K562 (cell line): ENCODE measurements around the gene INPP4B. TPM values are rescaled to one million over a fixed set of nuclear protein-coding genes. Genes with fewer than 3 reads are reported as not detected.

Experiments used
- ATAC-seq: fragments of 200-7000 bp; cut with Tn5 transposase; 3 replicates; pipeline ENCODE4 v1.9.1; 2020; ENCODE audit warnings: moderate library complexity
- BruUV-seq: library from RNA; stranded (reverse); fragments of 400-500 nt; replicated peaks from 2 replicates; lab custom pipeline; 2021; lab: Mats Ljungman, UMichigan
- CTCF ChIA-PET: fragments of 300-600 bp; formaldehyde crosslinking; extraction: SDS; loops from one replicate; lab custom pipeline; 2021; ENCODE audit warnings: low intra/inter-chr PET ratio; lab: Yijun Ruan, JAX
- POLR2A ChIA-PET: fragments of 300-600, 350-650 bp; sonication (Branson Sonifier 250); formaldehyde crosslinking; extraction: SDS; loops from one replicate; lab custom pipeline; 2021; ENCODE audit warnings: antibody characterized with exemption, inconsistent platforms; lab: Yijun Ruan, JAX
- DNase-seq, 4 experiments: peaks; one replicate each; pipeline versions ENCODE4 v3.0.0 to v3.0.0-alpha.2; 2011 to 2018; ENCODE audit warnings: low spot score in 3 of 4, mixed read lengths in 3 of 4; ENCODE audit errors: extremely low read depth in 1 of 4
- FAIRE-seq: peaks from 2 replicates; lab custom pipeline; 2011; peaks lifted over from hg19 to GRCh38; lab: Jason Lieb, UNC
- H2AFZ ChIP-seq: 2 replicates; pipeline ENCODE4 v1.6.0; 2011; ENCODE audit warnings: low read depth, low read length, control low read depth, inconsistent platforms
- H3K27ac ChIP-seq: fragments of 200-600 bp; 3 replicates; pipeline ENCODE4 v1.8.0; 2011; ENCODE audit warnings: low read depth, mild to moderate bottlenecking, control low read depth, inconsistent platforms, low read length, moderate library complexity, mixed read lengths; ENCODE audit errors: extremely low read depth
- H3K27me3 ChIP-seq, 2 experiments: fragments of 300-600 bp in 1 of 2; 2 replicates in 1 of 2; 3 replicates in 1 of 2; pipeline versions ENCODE4 v1.6.0 to v1.8.0; 2011; ENCODE audit warnings: inconsistent platforms in 2 of 2, low read length in 2 of 2, mild to moderate bottlenecking in 1 of 2, mixed read lengths in 1 of 2, moderate library complexity in 1 of 2; ENCODE audit not compliant: control insufficient read depth in 2 of 2, insufficient read depth in 2 of 2
- H3K36me3 ChIP-seq: fragments of 300-600 bp; 3 replicates; pipeline ENCODE4 v1.8.0; 2011; ENCODE audit warnings: mild to moderate bottlenecking, low read length, inconsistent platforms; ENCODE audit not compliant: control insufficient read depth, insufficient read depth
- H3K4me1 ChIP-seq, 2 experiments: fragments of 200-600 bp in 1 of 2; replicated peaks in 1 of 2; 2 replicates in 1 of 2; 3 replicates in 1 of 2; pipeline versions ENCODE4 v1.5.1 to v1.8.0; 2011; ENCODE audit warnings: inconsistent platforms in 2 of 2, low read length in 2 of 2, mild to moderate bottlenecking in 1 of 2, mixed read lengths in 1 of 2, moderate library complexity in 1 of 2; ENCODE audit not compliant: control insufficient read depth in 2 of 2, insufficient read depth in 2 of 2
- H3K4me2 ChIP-seq: 2 replicates; pipeline ENCODE4 v1.6.1; 2011; ENCODE audit warnings: low read length, control low read depth, inconsistent platforms, mixed read lengths; ENCODE audit not compliant: insufficient read depth
- H3K4me3 ChIP-seq: fragments of 200-600 bp; sonication (generic), shearing (Covaris generic); 2 replicates; pipeline ENCODE4 v1.5.1; 2016; ENCODE audit warnings: control low read depth, inconsistent platforms
- H3K79me2 ChIP-seq: fragments of 200-600 bp; 3 replicates; pipeline ENCODE4 v1.8.0; 2011; ENCODE audit warnings: low read length, inconsistent platforms; ENCODE audit not compliant: control insufficient read depth, insufficient read depth
- H3K9ac ChIP-seq, 2 experiments: 2 replicates each; pipeline versions ENCODE4 v1.6.0 to v1.6.1; 2011; ENCODE audit warnings: low read depth in 2 of 2, low read length in 2 of 2, control low read depth in 1 of 2, inconsistent platforms in 1 of 2, mild to moderate bottlenecking in 1 of 2, mixed read lengths in 1 of 2; ENCODE audit not compliant: insufficient read depth in 1 of 2
- H3K9me1 ChIP-seq: one replicate; pipeline ENCODE4 v1.6.0; 2011; ENCODE audit warnings: inconsistent platforms, mild to moderate bottlenecking, low read length, moderate library complexity; ENCODE audit not compliant: control insufficient read depth, insufficient read depth
- H3K9me3 ChIP-seq: replicated peaks from 2 replicates; pipeline ENCODE4 v1.5.1; 2011; ENCODE audit warnings: low read depth, low read length, inconsistent platforms; ENCODE audit not compliant: control insufficient read depth, insufficient read depth
- H4K20me1 ChIP-seq: replicated peaks from 2 replicates; pipeline ENCODE4 v1.6.1; 2011; ENCODE audit warnings: low read length, inconsistent platforms, mixed read lengths; ENCODE audit not compliant: control insufficient read depth, insufficient read depth
- C11orf30 ChIP-seq: fragments of 450-650 bp; IDR thresholded peaks from 2 replicates; pipeline ENCODE4 v1.6.1; 2016; ENCODE audit warnings: low read depth, mild to moderate bottlenecking
- ELF1 ChIP-seq: fragments of 200-800 bp; sonication (Bioruptor generic); IDR thresholded peaks from 2 replicates; pipeline ENCODE4 v1.6.1; 2016; ENCODE audit warnings: missing genetic modification characterization, missing compliant biosample characterization
- GABPB2 ChIP-seq: fragments of 250-450 bp; sonication (Bioruptor Pico); conservative IDR thresholded peaks from 2 replicates; pipeline ENCODE4 v1.5.1; 2021; ENCODE audit warnings: mild to moderate bottlenecking
- GATAD2A ChIP-seq: fragments of 450-650 bp; IDR thresholded peaks from 2 replicates; pipeline ENCODE4 v1.6.1; 2017
- HNRNPL ChIP-seq: fragments of 200-400 bp; formaldehyde crosslinking; IDR thresholded peaks from 2 replicates; pipeline ENCODE4 v1.6.1; 2017; ENCODE audit warnings: low read depth, mild to moderate bottlenecking, low read length
- IRF2 ChIP-seq: sonication (generic); formaldehyde crosslinking; IDR thresholded peaks from 2 replicates; pipeline ENCODE4 v1.8.1; 2022; ENCODE audit warnings: mild to moderate bottlenecking, missing genetic modification reagents
- MAFG ChIP-seq: fragments of 450-650 bp; conservative IDR thresholded peaks from 2 replicates; pipeline ENCODE4 v1.6.1; 2016; ENCODE audit warnings: missing genetic modification characterization, missing compliant biosample characterization
- NFYB ChIP-seq: IDR thresholded peaks from 2 replicates; pipeline ENCODE4 v1.6.1; 2011; ENCODE audit warnings: mild to moderate bottlenecking, moderate library complexity; ENCODE audit not compliant: insufficient read length; ENCODE audit errors: extremely low read depth
- PCBP1 ChIP-seq: fragments of 200-400 bp; formaldehyde crosslinking; IDR thresholded peaks from 2 replicates; pipeline ENCODE4 v1.6.1; 2018; ENCODE audit warnings: mild to moderate bottlenecking, low read depth, low read length; ENCODE audit not compliant: poor library complexity, severe bottlenecking
- TAL1 ChIP-seq: fragments of 450-650 bp; IDR thresholded peaks from 2 replicates; pipeline ENCODE4 v1.6.1; 2016; ENCODE audit warnings: mild to moderate bottlenecking
- WHSC1 ChIP-seq: IDR thresholded peaks from one replicate; pipeline ENCODE4 v1.6.1; 2012; ENCODE audit warnings: low read length, control low read depth, inconsistent platforms
- ZBTB11 ChIP-seq, 3 experiments: fragments of 200-800 bp in 1 of 3; fragments of 250-450 bp in 1 of 3; fragments of 450-650 bp in 1 of 3; sonication (Bioruptor Pico) in 1 of 3; sonication (Bioruptor generic) in 1 of 3; formaldehyde crosslinking in 1 of 3; IDR thresholded peaks; 2 replicates each; pipeline versions ENCODE4 v1.6.1 to v1.8.0; 2016 to 2022; ENCODE audit warnings: mild to moderate bottlenecking in 2 of 3, missing genetic modification characterization in 2 of 3, missing compliant biosample characterization in 1 of 3, moderate library complexity in 1 of 3
- ZFP1 ChIP-seq: fragments of 450-650 bp; formaldehyde crosslinking; IDR thresholded peaks from 2 replicates; pipeline ENCODE4 v1.4.0; 2020; ENCODE audit warnings: mild to moderate bottlenecking, mixed read lengths
- ZNF12 ChIP-seq: sonication (generic); formaldehyde crosslinking; IDR thresholded peaks from 2 replicates; pipeline ENCODE4 v1.4.0; 2020; ENCODE audit warnings: mild to moderate bottlenecking, missing genetic modification reagents
- ZNF175 ChIP-seq: fragments of 200-800 bp; sonication (Bioruptor generic); IDR thresholded peaks from 2 replicates; pipeline ENCODE4 v1.6.1; 2016; ENCODE audit warnings: low read depth, mild to moderate bottlenecking, missing genetic modification characterization, missing compliant biosample characterization
- ZNF316 ChIP-seq: fragments of 450-650 bp; IDR thresholded peaks from 2 replicates; pipeline ENCODE4 v1.6.1; 2016
- ZNF398 ChIP-seq: fragments of 250-450 bp; sonication (Bioruptor Pico); IDR thresholded peaks from 2 replicates; pipeline ENCODE4 v1.8.0; 2021; ENCODE audit warnings: moderate library complexity, mild to moderate bottlenecking, inconsistent platforms
- ZNF431 ChIP-seq: sonication (generic); formaldehyde crosslinking; IDR thresholded peaks from 2 replicates; pipeline ENCODE4 v1.8.0; 2022; ENCODE audit warnings: mild to moderate bottlenecking, missing genetic modification reagents
- WGBS: fragments of 100-300 bp; shearing (Covaris generic); methylation state at CpG from one replicate; pipeline ENCODE4 v1.1.6; 2016; ENCODE audit warnings: low coverage, mixed read lengths; ENCODE audit not compliant: insufficient coverage; ENCODE audit errors: missing lambda C conversion rate; 5-methylcytosine and 5-hydroxymethylcytosine counted together
- in situ Hi-C: fragments of 300-500 bp; cut with MboI; formaldehyde crosslinking; loops from 4 replicates; pipeline ENCODE4 v1.15.0; 2018; ENCODE audit warnings: inconsistent platforms, mixed read lengths
- intact Hi-C: fragments of 100-400 bp; cut with micrococcal nuclease; formaldehyde crosslinking; loops from 2 replicates; pipeline ENCODE4 v1.14.2; 2022
- polyA plus RNA-seq, 8 experiments: library from polyadenylated mRNA; depleted of rRNA in 4 of 8; stranded (reverse) in 5 of 8; unstranded in 3 of 8; fragments of >200 nt; fragmentation: Nextera tagmentation in 2 of 8; fragmentation: Illumina TruSeq in 1 of 8; extraction: Ambion mirVana in 2 of 8; extraction: Trizol in 1 of 8; gene quantifications; 2 replicates each; pipeline versions ENCODE4 v1.2.1 to v1.2.3, GENCODE V29; 2011 to 2014; ENCODE audit warnings: inconsistent platforms in 1 of 8, missing spikeins in 1 of 8
- total RNA-seq, 7 experiments: library from RNA; depleted of rRNA in 6 of 7; stranded (reverse); fragments of >200 nt in 6 of 7; fragmentation: Illumina TruSeq in 2 of 7; extraction: Trizol in 2 of 7; gene quantifications; 2 replicates each; pipeline versions ENCODE4 v1.2.1 to v1.2.3, GENCODE V29; 2011 to 2021; ENCODE audit warnings: low replicate concordance in 1 of 7

The INPP4B gene
- total and polyA plus RNA-seq, 9 of the 15 experiments (the other 6 are each of a cell fraction or from before 2014, with no cell fraction given) = 0.04 to 0.11 TPM; not detected in 7

DNA sequence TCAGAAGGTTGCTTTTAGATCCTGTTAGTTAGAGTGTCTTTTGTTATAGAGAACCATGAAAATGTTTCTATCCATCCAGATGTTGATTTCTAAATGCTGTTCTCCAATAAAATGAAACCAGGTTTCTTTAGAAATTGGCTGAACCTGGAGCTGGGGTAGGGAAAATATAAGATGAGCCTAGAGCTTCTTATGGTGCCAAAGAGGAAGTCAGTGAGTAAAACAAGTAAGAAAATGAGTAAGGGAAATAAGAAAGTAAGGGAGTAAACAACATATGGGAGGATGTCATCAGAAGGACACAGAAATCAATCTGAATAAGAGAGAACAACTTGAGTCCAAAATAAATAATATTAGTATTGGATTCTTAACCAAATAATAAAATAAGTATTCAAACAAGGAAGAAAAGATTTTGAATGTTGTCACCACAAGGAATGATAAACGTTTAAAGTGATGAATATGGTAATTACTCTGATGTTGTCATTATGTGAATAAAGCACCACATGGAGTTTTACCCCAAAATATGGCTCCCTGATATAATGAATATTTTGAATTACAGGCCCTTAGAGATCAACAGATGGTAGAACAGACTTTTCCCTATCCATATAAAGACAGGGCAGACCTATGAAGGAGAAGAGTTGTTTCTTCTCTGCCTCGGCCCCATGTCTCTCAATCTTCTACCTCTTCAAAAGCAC, 703.6 kb downstream of the INPP4B start (continued):
- no peak for TF ChIP-seq ZBTB11 (CRISPR knock-in tag; IDR thresholded peaks at IDR 0.05)
- no peak for TF ChIP-seq GABPB2 (CRISPR knock-in tag)
- TF ChIP-seq ZNF431 = no peak
- TF ChIP-seq IRF2 (CRISPR knock-in tag) = no peak

- ATAC-seq (no peak), FAIRE-seq (no peak)
- CTCF ChIA-PET = no interaction called here
- TF ChIP-seq ELF1 (no peak), ZNF175 (CRISPR knock-in tag) (no peak), MAFG (tag) (0 out of 2 replicates have a peak, but pooled peaks have one; percentile 9), ZFP1 (no peak), ZNF398 (CRISPR knock-in tag) (no peak), TAL1 (no peak), PCBP1 (no peak), NFYB (no peak), C11orf30 (peak; percentile 12; the same call in 1 of the 2 replicates), ZNF316 (peak; percentile 57; the same call in 1 of the 2 replicates), WHSC1 (no peak), HNRNPL (no peak), ZNF12 (no peak), GATAD2A (no peak)
These were observed 704.9 kb downstream of the INPP4B start for GRCh38 chr4:142141224-142141623.

More at GRCh38 chr4:142141224-142141623, 704.9 kb downstream of the INPP4B start:
- POLR2A ChIA-PET = no interaction called here
- intact Hi-C loops = no loop called here
- no peaks in the 10 kb centered on the region for H3K9me1 ChIP-seq
- H3K27ac ChIP-seq = no peak overlapping the region
- no TSS peak for BruUV-seq
- no peak overlapping the region for H3K4me3 ChIP-seq
- no peak overlapping the region for H2AFZ ChIP-seq
- H3K79me2 ChIP-seq = no peaks in the 10 kb centered on the region
- in situ Hi-C loops = no loop called here
- no peaks in the 10 kb centered on the region for H3K4me1 ChIP-seq
- H3K27me3 ChIP-seq = no peaks in the 10 kb centered on the region
- H3K36me3 ChIP-seq = no peaks in the 10 kb centered on the region
- H4K20me1 ChIP-seq = no peaks in the 10 kb centered on the region
- H3K9ac ChIP-seq = no peak overlapping the region
- no peaks in the 10 kb centered on the region for H3K9me3 ChIP-seq
- no peak for DNase-seq
- WGBS = 0% methylated on average over 2 of the region's 2 CpGs
- H3K4me2 ChIP-seq = no peak overlapping the region
